ENCODE data around the gene CRISPLD2.

Gene CRISPLD2, protein sequence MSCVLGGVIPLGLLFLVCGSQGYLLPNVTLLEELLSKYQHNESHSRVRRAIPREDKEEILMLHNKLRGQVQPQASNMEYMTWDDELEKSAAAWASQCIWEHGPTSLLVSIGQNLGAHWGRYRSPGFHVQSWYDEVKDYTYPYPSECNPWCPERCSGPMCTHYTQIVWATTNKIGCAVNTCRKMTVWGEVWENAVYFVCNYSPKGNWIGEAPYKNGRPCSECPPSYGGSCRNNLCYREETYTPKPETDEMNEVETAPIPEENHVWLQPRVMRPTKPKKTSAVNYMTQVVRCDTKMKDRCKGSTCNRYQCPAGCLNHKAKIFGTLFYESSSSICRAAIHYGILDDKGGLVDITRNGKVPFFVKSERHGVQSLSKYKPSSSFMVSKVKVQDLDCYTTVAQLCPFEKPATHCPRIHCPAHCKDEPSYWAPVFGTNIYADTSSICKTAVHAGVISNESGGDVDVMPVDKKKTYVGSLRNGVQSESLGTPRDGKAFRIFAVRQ

DNA sequence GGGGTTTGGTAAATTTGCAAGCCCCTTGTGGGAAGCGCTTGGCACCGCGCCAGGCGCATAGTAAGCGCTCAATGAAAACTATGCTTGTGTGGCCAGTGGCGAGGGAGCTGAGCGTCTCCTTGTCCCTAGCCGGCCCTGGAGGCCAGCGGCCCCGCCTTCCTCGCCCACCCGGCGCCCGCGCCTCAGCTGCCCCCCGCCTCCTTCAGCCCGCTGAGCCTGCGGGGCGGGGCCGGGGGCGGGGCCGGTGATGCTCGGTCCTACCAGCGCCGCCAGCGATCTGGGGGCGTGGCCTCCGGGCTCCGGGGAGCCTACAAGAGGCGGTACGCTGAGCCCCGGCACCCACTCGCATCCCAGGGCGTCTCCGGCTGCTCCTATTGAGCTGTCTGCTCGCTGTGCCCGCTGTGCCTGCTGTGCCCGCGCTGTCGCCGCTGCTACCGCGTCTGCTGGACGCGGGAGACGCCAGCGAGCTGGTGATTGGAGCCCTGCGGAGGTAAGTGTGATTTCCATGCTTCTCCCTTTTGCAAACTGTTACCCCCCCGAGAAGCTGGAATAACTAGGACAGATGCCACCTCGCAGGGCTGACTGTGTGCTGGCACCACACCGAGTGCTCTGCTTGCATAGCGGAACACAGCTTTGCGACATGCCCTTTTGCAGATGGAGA is at the start of gene CRISPLD2:
TSS of gene CRISPLD2 (plus strand) at position 342 of the 661 bp plus-strand sequence. CDS start 18,511 bp downstream, outside the sequence.
- Histone ChIP-seq H3K27ac (no peak within 1 kb of the TSS), H3K4me3 (ENCODE audit: low read depth, low read length) (peak within 1 kb of the TSS; percentile 40), H3K9me3 (ENCODE audit: severe bottlenecking) (no peaks in the 10 kb centered on the region), H3K36me3 (no peaks in the 10 kb centered on the region), H3K27me3 (ENCODE audit: insufficient read depth, low read depth, severe bottlenecking) (no peaks in the 10 kb centered on the region)
- TF ChIP-seq, protein P1, sequence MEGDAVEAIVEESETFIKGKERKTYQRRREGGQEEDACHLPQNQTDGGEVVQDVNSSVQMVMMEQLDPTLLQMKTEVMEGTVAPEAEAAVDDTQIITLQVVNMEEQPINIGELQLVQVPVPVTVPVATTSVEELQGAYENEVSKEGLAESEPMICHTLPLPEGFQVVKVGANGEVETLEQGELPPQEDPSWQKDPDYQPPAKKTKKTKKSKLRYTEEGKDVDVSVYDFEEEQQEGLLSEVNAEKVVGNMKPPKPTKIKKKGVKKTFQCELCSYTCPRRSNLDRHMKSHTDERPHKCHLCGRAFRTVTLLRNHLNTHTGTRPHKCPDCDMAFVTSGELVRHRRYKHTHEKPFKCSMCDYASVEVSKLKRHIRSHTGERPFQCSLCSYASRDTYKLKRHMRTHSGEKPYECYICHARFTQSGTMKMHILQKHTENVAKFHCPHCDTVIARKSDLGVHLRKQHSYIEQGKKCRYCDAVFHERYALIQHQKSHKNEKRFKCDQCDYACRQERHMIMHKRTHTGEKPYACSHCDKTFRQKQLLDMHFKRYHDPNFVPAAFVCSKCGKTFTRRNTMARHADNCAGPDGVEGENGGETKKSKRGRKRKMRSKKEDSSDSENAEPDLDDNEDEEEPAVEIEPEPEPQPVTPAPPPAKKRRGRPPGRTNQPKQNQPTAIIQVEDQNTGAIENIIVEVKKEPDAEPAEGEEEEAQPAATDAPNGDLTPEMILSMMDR (IDR thresholded peaks at IDR 0.05; ENCODE audit: low read depth, low read length), result no peak
- DNase-seq, result peak; percentile 89

DNA sequence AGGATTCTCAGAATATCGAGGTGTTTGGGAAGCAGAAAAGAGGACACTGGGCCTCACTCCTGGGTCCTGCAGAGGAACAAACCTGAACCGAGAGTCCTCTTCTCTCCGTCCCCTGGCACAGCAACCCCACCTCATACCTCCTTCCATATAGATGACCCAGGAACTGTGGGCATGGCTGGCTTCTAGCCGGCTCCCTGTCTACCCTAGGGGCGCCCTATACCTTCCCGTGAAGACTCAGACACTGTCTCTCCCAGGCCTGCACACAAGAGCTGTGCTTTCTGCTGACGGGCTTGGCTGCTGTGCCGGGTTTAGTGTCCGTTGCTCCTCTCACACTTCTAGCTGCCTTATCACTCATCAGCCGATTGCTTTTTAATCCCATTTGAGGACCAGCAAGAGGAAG is 46.5 kb upstream of the CRISPLD2 start:
- H3K4me3 ChIP-seq (ENCODE audit: low read depth, low read length), result no peak overlapping the region
- H3K27ac ChIP-seq, result no peak overlapping the region
- no peaks in the 10 kb centered on the region for H3K27me3 ChIP-seq (ENCODE audit: insufficient read depth, low read depth, severe bottlenecking)
- peaks cover 10% of the 10 kb centered on the region for H3K36me3 ChIP-seq
- no peak for DNase-seq
- H3K9me3 ChIP-seq (ENCODE audit: severe bottlenecking), result no peaks in the 10 kb centered on the region
- TF ChIP-seq, protein P1 (IDR thresholded peaks at IDR 0.05; ENCODE audit: low read depth, low read length), result no peak

DNA sequence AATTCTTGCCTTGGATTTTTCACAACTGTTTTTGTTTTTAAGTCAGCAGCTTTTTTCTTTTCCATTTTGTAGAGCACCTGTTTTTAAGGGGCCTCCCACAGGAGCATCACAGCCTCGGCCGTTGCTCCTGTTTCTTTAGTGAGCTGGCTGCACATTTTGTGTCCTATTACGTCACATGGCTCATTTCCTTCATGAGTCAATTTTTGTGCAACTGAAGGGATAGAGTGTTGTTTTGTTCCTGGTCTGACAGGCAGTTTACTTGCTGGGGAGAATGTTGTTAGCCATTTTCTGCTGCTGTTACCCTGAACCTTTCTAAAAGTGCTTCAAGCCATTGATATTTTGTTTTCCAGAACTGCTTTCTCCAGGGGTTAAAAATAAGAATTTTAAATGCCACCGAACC is 45.0 kb upstream of the CRISPLD2 start:
- H3K27me3 ChIP-seq (ENCODE audit: insufficient read depth, low read depth, severe bottlenecking), result no peaks in the 10 kb centered on the region
- no peak overlapping the region for H3K27ac ChIP-seq
- TF ChIP-seq, protein P1 (IDR thresholded peaks at IDR 0.05; ENCODE audit: low read depth, low read length), result no peak
- H3K36me3 ChIP-seq, result peaks cover 6% of the 10 kb centered on the region
- no peak for DNase-seq
- H3K9me3 ChIP-seq (ENCODE audit: severe bottlenecking), result no peaks in the 10 kb centered on the region
- no peak overlapping the region for H3K4me3 ChIP-seq (ENCODE audit: low read depth, low read length)

DNA sequence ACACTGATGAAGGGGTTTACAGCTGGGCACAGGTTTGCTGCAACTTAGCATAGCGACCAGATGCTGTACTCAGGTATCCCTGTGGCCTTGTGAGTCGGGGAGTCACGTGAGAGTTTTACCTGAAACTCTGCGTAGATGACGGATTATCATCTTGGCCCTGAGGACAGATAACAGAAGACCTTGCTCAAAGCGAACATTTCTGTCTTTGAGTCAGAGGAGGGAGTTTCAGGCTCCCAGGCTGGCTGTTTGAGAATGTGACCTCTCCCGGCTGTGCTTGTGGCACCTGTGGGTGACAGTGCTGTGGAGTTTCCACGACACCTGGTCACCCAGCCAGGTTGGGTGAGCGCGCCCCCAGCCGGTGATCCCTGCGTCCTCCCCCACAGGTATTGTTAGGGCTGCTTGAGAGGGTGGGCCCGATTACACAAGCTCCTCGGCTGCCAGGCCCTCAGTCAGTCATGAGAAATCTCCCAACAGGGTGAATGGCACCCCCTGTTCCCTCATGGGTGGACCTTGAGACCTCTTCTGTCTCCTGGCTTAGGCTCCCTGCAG is 44.4 kb upstream of the CRISPLD2 start:
- no peak overlapping the region for H3K27ac ChIP-seq
- peaks cover 6% of the 10 kb centered on the region for H3K36me3 ChIP-seq
- no peak for DNase-seq
- H3K4me3 ChIP-seq (ENCODE audit: low read depth, low read length), result no peak overlapping the region
- TF ChIP-seq, protein P1 (IDR thresholded peaks at IDR 0.05; ENCODE audit: low read depth, low read length), result no peak
- H3K27me3 ChIP-seq (ENCODE audit: insufficient read depth, low read depth, severe bottlenecking), result no peaks in the 10 kb centered on the region
- H3K9me3 ChIP-seq (ENCODE audit: severe bottlenecking), result no peaks in the 10 kb centered on the region

DNA sequence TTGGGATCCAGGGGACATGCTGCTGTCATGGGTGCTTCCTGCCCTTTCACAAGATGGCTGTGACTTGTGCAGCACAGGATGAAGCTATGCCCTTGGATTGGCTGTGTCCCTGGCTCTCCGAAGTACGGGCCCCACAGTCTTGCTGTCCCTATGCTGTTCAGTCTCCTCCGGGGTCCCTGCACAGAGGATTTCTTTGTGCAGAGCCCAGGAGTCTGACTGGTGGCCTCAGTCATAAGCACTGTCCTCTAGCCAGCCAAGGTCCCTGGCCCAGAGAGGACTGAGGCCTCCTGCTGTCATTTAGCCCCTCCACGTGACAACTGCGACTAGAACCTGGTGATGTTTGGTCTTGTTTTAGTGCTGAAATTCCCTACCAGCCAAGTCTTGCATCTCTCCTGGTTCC is 42.4 kb upstream of the CRISPLD2 start:
- TF ChIP-seq, protein P1 (IDR thresholded peaks at IDR 0.05; ENCODE audit: low read depth, low read length), result no peak
- DNase-seq, result no peak
- H3K36me3 ChIP-seq, result peaks cover 6% of the 10 kb centered on the region
- H3K27ac ChIP-seq, result no peak overlapping the region
- H3K27me3 ChIP-seq (ENCODE audit: insufficient read depth, low read depth, severe bottlenecking), result no peaks in the 10 kb centered on the region
- no peak overlapping the region for H3K4me3 ChIP-seq (ENCODE audit: low read depth, low read length)
- no peaks in the 10 kb centered on the region for H3K9me3 ChIP-seq (ENCODE audit: severe bottlenecking)
